ENCODE results near the gene ATP5PO.

ATP5PO gene, protein sequence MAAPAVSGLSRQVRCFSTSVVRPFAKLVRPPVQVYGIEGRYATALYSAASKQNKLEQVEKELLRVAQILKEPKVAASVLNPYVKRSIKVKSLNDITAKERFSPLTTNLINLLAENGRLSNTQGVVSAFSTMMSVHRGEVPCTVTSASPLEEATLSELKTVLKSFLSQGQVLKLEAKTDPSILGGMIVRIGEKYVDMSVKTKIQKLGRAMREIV

DNA sequence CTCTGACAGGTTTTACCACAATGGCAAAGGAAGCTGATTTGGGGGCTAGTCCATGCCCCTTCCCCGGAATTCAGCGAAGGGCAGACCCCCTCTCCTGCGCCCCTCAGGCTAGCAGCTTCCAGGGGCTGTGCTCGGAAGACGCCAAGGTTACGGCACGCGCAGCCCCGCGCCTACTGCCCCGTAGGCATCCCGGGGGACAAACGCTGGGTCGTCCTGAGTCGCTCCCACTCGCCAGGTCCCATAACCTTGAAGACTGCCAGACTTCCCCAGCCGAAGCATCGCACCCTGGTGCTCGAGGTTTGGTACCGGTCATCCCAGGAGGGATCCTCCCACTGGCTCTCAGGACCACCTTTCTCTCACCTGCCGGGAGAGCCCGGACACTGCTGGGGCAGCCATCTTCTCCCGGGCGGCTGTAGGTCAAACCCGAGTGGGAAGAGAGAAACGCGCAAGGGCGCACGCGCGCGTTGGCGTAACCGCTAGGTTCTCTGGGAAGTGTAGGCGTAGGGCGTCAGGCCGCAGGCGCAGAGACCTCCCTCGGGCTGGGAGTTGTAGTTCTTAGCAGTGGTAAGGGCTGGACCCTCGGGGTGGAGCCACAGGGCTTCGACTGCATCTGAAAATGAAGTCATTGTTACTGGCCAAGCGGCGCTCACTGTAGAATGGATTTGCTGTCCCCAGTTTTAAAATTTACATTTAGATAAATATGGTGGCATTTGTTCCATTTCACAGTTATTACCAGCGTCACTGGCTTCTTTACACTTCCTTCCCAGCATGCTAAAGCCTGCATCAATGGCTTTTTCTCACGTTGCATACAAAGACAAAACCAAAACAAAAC, at the start of gene ATP5PO:
TSS of gene ATP5PO (minus strand) at position 437 of the 832 bp plus-strand sequence. CDS start at position 396, 41 bp downstream.
- peak; percentile 98 for DNase-seq (ENCODE audit: low spot score)

DNA sequence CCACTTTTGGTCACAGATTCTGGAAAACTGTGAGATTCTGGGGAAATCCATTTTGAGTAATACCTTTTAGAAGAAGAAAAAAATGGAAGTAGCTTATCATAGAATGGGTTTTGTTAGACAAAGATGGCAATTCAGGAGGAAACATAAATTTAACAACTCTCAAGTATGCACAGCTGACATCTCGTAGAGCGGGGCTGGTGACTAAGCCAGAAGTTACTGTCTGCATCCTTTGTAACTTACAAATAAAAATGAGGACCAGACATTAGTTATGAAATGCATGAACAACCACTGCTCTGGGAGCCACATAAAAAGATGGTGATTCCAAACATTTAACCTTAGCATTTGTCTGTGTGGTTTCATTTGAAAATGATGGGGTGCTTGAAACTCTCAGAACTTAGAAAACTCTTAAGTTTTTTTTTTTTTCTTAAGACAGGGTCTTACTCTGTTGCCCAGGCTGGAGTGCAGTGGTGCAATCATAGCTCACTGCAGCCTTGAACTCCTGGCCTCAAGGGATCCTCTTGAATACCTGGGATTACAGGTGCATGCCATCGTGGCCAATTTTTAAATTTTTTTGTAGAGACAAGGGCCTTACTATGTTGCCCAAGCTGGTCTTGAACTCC, 49.2 kb upstream of the ATP5PO start:
- DNase-seq (ENCODE audit: low spot score), result no peak

DNA sequence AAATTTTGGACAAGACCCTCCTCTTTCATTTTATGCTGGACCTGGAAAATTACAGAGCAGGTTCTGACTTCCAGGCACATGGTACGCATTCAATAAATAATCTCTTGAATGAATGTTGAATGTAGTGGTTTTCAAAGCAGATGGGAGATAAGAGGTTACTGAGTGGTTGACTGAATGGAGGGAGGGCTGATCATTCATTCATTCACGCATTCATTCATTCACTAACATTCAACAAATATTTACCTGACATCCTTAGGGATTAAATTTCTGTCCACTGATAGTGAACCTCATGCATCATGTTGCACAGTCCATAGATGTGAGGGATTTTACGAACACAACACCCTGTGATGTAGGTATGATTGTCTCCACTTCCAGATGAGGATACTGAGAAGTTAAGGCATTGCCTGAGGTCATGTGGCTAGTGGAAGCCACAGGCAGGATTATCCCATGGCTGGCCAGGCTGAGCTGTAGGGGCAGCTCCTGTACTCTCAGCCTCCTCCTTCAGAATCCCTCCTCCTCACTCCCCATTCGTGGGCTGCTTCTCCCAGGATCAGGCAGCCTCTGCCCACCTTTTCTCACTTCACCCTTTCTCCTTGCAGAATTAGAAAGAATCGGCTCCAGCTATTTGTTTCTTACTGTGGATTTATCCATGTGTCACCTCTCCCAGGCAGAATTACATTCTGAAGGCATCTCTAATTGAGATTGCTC, 48.4 kb upstream of the ATP5PO start:
- no peak for DNase-seq (ENCODE audit: low spot score)

DNA sequence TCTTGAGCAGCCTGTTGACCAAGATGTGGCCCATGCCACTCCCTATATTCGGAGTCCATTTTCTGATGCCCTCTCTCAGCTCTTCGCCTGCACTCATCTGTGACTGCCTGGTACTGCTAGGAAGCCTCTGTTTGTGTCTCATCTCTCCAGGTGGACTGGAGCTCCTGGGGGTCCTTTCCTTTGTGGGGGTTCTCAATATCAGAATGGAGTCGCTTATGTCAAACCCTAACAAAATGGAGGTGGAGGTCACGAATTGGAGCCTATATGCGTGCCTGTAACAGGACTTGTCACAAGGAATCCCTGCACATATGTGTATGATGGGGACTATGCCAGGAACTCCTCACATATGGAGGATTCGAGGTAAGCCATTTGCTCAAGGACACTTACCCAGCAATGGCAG, 46.7 kb upstream of the ATP5PO start:
- no peak for DNase-seq (ENCODE audit: low spot score)

DNA sequence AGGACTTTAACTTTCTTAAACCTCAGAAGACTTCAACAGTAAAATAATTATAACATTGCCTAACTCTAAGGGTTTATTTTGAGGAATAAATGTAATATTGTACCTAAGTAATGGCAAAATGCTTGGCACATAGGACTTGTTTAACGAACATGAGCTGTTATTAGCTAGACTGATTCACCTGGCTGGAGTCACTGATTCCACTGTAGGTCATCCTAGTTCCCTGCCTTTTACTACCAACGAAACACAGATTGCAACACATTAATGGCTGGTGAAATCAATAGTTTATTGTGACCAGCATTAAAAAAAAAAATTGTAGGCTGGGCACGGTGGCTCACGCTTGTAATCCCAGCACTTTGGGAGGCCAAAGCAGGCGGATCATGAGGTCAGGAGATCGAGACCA, 45.5 kb upstream of the ATP5PO start:
- DNase-seq (ENCODE audit: low spot score), result no peak

DNA sequence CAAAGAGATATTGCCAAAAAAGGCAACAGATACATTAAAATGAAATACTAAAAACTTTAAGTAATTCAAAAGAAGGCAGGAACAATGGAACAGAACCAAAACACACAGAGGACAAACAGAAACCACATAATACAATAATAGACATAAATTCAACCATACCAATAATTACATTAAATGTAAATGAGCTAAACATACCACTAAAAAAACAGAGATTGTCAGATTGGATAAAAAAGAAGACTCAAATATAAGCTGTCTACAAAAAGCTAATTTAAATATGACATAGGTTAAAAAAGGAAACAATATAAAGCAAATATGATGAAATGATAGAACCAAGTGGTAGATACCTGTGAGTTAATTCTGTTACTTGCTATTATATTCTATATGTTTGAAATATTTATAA, 44.1 kb upstream of the ATP5PO start:
- no peak for DNase-seq (ENCODE audit: low spot score)

DNA sequence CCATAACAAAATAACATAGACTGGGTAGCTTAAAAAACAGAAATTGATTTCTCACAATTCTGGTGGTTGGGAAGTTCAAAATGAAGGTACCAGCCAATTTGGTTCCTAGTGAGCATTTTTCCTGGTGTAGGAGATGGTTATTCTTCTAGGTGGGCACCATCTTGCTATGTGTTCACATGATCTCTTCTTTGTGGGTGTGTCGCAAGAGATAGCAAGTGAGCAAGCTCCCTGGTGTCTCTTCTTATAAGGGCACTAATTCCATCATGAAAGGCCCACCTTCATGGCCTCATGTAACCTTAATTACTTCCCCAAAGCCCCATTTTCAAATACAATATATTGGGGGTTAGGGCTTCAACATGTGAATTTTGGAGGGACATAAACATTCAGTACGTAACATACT, 38.8 kb upstream of the ATP5PO start:
- no peak for DNase-seq (ENCODE audit: low spot score)

DNA sequence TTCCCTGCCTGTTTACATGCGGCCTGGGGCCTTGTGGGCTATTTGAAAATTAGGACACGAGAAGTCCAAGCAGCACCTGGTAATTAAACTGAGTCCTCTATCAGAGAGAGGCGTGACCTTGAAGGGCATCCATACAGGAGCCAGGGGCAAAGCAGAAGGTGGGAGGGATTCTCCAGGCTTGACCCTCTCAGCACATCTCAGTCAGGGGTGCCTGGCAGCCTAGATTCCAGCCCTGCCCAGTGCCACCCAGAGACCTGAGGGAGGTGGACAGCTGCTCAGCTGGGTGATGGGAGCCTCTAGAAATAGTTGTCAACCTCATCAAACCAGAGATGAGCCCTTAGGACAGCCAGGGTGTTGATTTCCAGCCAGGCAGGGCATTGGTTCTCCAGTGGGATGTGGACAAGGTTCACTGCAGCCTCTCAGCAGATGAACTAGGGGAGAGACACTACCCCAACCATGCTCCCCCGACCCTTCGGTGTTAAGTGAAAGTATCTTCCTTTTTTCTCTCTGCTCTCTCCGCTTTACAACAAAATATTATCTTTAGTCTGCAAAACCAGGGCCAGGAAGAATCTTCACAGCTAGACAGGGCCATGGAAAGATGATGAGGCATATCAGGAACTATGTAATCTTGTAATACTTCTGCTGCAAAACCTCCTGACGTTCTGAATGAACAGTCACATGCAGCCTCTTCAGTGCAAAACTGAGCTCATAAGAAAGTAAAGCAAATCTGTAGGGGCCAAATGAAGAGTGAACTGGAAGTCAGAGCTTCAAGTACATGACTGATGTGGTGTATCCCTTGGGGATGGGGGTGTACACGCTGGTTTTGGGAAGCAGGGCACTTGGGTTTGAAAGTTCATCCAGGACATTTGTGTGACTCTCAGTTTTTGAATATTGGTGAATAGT, 35.9 kb upstream of the ATP5PO start:
- no peak for DNase-seq (ENCODE audit: low spot score)

DNA sequence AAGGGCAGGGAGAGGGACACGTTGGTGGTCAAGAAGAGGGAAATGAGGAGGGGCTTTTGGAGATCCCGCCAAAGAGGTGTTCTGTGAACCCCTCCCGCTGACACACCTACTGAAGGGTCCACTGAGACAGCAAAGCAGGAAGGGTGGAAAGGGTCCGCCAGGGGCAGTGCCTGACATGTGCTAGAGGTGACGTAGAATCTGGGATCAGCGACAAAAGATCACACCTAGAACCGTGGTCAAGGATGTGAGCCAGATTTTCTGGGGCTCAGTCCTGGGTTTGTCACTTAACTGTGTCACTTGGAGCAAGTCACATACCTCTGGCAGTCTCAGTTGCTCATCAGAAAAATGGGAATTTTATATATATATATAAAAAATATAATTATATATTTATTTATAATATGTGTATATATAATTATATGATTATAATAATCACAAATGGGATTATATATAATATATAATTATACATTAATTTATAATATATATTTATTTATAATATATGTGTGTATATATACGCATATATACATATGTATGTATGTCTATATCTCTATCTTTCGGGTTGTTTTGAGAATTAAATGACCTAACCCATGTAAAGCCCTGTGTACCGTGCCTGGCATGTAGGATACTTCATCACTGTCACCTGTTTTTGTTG, 35.0 kb upstream of the ATP5PO start:
- DNase-seq (ENCODE audit: low spot score), result no peak

DNA sequence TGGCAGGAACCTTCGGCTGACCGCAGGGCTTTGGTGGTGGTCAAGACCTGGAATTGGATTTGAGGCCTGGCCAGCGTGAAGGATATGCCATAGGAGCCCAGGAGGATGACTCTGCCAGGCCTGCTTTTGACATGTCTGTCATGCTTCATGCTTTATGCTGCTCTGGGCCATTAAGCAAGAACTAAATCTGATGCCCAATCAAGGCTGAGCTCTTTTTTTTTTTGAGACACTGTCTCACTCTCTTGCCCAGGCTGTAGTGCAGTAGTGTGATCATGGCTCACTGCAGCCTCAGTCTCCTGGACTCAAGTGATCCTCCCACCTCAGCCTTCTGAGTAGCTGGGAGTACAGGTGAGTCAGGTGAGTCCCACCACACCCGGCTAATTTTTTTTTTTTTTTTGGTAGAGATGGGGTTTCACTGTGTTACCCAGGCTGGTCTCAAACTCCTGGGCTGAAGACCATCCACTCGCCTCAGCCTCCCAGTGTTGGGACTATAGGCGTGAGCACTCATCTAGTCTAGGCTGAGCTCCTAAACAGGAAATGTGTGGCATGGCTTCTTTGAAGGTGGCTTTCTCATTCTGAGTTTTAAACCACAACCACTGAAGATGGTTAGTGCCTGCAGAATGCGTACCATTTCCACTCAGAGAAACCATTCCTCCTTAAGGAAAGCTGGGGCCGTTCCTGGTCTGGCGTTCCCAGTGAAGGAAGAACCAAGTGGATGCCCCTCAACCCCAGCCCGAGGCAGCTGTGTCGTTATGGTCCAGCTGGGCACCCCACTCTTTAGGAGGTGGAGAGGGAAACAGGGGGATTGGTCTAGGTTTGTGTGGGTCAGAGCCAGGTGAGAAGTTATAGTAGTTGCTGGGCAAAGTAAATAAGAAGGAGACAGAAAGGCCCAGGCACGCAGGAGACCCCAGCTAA, 34.2 kb upstream of the ATP5PO start:
- DNase-seq (ENCODE audit: low spot score), result no peak

DNA sequence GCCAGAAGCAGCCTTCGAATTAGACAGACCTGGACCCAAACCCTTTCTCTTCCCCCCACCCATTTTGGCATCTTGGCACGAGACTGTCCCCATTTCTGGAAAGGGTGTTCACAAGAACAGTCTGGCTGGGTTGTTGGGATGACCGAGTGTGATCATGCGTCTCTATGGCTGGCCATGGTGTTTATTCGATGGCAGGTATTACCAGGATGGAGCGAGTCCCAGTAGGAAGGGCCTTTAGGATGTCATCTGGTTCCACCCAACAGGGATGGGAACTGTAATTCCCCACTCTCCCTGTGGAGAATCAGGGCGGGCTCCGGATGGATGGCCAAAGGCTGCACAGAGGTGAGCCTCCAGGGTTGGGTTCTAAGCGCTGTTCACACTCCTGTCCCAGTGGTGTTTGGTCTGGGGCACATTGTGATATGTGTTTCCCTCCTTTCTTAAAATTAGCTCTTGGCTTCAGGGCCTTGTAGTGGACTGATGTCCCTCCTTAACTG, 33.4 kb upstream of the ATP5PO start:
- no peak for DNase-seq (ENCODE audit: low spot score)

DNA sequence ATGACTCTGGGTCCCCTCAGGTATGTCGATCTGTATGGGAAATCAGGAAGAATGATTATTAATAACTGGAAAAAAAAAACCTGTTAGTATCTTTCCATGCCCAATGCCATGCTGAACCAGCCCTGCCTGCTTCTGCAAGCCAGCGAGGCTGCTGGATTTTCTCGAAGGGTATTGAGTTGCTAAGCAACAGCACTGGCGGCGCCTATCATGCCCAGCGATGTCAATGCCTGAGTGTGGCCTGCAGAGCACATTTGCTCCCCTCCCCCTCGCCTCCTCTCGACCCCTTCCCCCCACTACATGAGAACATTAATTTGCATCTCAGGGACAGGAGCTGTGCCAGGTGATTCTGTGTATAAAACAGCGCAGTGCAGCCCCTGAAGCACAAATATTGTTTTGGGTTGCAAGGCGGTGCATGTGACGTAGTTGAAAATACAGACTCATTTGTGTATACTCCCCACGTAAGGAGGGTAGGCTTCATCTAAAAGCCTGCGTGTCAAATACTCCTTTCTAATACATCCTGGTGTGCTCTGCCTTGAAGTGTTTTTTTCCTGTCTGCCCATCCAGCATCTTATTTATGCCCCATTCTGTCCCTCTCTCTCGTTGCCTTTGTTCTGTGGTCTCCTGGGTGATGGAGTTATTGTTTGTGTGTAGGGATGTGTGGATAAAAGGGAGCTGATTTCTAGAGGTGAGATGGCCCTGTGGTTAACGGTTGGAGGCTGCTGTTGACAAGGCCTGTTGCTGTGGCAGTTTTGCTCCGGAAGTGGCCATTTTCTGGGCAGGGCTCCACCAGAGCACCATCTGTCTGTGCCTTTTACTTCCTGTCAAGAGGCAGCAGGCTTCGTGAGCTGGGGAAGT, 32.7 kb upstream of the ATP5PO start:
- DNase-seq (ENCODE audit: low spot score), result peak; percentile 73

DNA sequence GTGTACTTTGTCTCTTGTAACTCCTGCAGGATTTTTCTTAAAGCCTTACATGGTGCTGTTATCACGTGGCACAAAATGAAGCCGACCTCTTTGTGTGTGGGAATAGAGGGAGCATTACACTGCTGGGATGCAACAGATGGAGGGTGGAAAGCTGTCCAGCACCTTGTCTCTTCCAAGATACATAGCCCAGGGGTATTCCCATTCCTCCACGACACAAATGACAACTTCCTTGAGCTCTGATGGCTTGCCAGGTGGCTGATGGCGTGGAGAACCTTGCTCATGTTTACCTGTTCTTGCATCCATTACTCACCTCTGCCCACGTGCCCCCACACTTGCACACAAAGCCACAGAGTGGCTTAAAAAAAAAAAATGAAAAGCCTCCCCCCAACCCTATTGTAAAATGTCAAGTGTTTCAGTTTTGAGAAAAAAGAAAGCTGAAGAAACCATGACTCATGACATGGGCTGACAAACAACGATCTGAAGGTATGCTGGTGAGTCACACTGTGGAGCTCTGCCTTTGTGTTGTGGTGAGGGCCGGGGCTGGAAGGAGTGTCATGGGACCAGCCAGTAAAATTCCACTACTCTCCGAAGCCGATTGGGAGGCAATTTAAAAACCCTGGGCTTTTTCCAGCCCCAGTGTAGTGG, 32.0 kb upstream of the ATP5PO start:
- DNase-seq (ENCODE audit: low spot score), result peak; percentile 54

DNA sequence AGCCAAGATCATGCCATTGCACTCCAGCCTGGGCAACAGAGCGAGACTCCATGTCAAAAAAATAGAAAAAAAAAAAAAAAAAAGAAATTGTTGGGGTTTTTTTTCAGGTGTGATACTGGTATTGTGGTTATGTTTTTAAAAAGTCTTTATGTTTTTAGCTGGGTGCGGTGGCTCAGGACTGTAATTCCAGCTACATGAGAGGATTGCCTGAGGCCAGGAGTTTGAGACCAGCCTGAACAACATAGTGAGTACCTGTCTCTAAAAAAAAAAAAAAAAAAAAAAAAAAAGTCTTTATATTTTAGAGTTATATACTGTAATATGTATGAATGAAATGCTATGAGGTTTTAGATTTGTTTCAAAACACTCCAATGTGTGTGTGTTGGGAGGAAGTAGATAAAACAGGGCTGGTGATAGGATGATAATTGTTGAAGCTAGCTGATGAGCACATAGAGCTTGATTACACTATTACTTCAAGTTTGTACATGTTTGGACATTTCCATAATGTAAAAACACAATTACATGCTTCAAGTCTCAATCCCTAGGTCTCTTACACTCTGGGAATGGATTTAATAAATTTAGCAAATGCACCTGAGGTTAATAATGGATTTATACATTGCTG, 30.2 kb upstream of the ATP5PO start:
- no peak for DNase-seq (ENCODE audit: low spot score)

DNA sequence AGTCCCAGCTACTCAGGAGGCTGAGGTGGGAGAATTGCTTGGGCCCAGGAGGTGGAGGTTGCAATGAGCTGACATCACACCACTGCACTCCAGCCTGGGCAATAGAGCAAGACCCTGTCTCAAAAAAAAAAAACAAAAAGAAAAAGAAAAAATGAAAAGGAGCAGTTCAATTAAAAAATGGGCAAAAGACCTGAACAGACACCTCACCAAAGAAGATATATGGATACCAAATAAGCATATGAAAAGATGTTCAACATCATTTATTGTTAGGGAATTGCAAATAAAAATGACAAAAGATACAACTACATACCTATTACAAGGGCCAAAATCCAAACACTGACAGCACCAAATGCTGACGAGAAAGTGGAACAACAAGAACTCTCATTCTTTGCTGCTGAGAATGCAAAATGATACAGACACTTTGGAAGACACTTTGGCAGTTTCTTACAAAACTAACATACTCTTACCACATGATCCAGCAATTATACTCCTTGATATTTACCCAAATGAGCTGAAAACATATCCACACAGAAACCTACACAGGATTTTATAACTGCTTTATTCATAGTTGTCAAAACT, 28.7 kb upstream of the ATP5PO start:
- DNase-seq (ENCODE audit: low spot score), result no peak

DNA sequence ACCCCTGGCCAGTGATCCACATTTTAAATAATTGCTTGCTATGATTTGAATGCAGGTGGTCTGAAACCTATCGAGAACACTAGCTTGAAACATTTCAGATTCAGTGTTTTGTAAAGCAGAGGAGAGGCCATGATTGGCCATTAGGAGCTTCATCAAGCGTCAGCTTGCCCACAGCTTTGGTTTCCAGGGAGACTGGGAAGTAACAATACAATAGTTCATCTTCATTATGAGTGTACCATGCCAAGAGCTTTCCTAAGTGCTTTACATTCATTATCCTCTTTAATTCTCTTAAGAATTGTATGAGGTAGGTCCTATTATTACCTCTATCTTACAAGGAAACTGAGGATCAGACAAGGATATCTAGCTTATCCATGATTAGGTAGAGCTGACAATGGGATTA, 27.7 kb upstream of the ATP5PO start:
- DNase-seq (ENCODE audit: low spot score), result no peak

DNA sequence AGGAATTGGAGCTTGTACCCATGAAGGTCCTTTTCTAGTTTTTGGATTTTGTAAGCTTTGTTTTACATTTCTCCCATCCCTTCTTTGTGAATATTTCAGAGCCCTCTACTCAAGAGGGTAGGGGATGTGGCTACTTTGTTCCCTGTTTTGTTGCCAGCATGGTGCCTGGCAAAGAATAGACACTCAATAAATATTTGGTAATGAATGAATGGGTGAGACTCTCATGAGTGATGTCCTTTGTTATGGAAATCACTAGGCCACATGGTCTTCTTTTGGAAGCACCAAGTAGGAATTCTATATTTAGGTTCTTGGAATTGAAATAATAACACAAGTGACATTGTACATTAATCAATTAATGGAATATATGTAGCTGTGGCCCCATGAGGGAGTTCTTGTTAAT, 26.8 kb upstream of the ATP5PO start:
- no peak for DNase-seq (ENCODE audit: low spot score)

DNA sequence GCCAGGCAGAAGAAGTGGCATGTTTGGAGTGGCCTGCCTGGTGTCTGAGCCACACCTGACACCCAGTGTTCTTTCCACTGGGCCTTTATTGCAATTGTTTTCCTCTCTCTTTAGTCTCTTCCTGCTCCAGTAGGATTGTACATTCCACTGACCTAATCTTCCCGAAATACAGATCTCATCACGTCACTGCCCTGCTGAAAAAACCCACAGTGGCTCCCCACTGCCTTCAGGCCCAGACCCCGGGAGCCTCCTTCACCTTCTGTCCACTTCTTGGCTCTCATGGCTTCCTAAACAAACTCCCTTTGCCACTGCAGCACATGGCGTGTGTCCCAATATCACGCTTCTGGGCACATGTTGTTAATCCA, 25.3 kb upstream of the ATP5PO start:
- DNase-seq (ENCODE audit: low spot score), result no peak
